SK-N-SH (cell line): ENCODE data around the gene KBTBD13. TPM values are rescaled to one million over a fixed set of nuclear protein-coding genes. Genes with fewer than 3 reads are reported as not detected.
A peak's percentile ranks its signal among the peaks of the same experiment; 100 is the strongest.

ENCODE experiments used
- CTCF ChIA-PET: fragments of 300-600, 350-600 bp; formaldehyde crosslinking; extraction: SDS; loops from one replicate; lab custom pipeline; 2021; lab: Yijun Ruan, JAX
- POLR2A ChIA-PET: fragments of 350-600 bp; sonication (Branson Sonifier 250); formaldehyde crosslinking; extraction: SDS; loops from one replicate; lab custom pipeline; 2020; ENCODE audit warnings: antibody characterized with exemption, inconsistent platforms; lab: Yijun Ruan, JAX
- DNase-seq: peaks from one replicate; pipeline ENCODE4 v3.0.0; 2012
- H2AFZ ChIP-seq: fragments of 200-600 bp; sonication (generic); 2 replicates; pipeline ENCODE4 v1.8.1; 2016; ENCODE audit warnings: antibody characterized with exemption, mild to moderate bottlenecking, low read depth
- H3F3A ChIP-seq: fragments of 200-600 bp; sonication (generic); replicated peaks from 2 replicates; pipeline ENCODE3; 2016; ENCODE audit warnings: antibody characterized with exemption, mild to moderate bottlenecking; ENCODE audit not compliant: insufficient read depth
- H3K27ac ChIP-seq, 2 experiments: fragments of 200-500 bp in 1 of 2; fragments of 200-600 bp in 1 of 2; sonication (Bioruptor generic) in 1 of 2; sonication (generic), shearing (Covaris generic) in 1 of 2; 2 replicates each; pipeline versions ENCODE4 v1.5.1 to v1.6.1; 2014 to 2016; ENCODE audit warnings: low read depth in 2 of 2, inconsistent platforms in 1 of 2, low read length in 1 of 2, mild to moderate bottlenecking in 1 of 2, mixed read lengths in 1 of 2
- H3K27me3 ChIP-seq: fragments of 200-600 bp; sonication (generic), shearing (Covaris generic); 2 replicates; pipeline ENCODE4 v1.6.1; 2016; ENCODE audit warnings: mixed run types; ENCODE audit not compliant: insufficient read depth
- H3K36me3 ChIP-seq, 2 experiments: fragments of 200-500 bp in 1 of 2; fragments of 200-600 bp in 1 of 2; sonication (Bioruptor generic) in 1 of 2; sonication (generic) in 1 of 2; replicated peaks in 1 of 2; 2 replicates each; pipeline versions ENCODE3 to v1.5.1; 2014 to 2016; ENCODE audit warnings: low read length in 1 of 2, mild to moderate bottlenecking in 1 of 2; ENCODE audit not compliant: insufficient read depth in 2 of 2, control insufficient read depth in 1 of 2
- H3K4me1 ChIP-seq, 2 experiments: fragments of 200-500 bp in 1 of 2; fragments of 200-600 bp in 1 of 2; sonication (Bioruptor generic) in 1 of 2; sonication (generic), shearing (Covaris generic) in 1 of 2; 2 replicates each; pipeline versions ENCODE4 v1.5.1 to v1.6.1; 2014 to 2016; ENCODE audit warnings: low read depth in 1 of 2, low read length in 1 of 2, mixed run types in 1 of 2; ENCODE audit not compliant: insufficient read depth in 2 of 2, control insufficient read depth in 1 of 2
- H3K4me2 ChIP-seq: fragments of 200-600 bp; sonication (generic), shearing (Covaris generic); 2 replicates; pipeline ENCODE4 v1.6.1; 2017; ENCODE audit warnings: mixed run types
- H3K4me3 ChIP-seq, 2 experiments: fragments of 200-500 bp in 1 of 2; fragments of 200-600 bp in 1 of 2; sonication (Bioruptor generic) in 1 of 2; sonication (generic), shearing (Covaris generic) in 1 of 2; 2 replicates each; pipeline versions ENCODE4 v1.5.1 to v1.8.1; 2014 to 2016; ENCODE audit warnings: low read depth in 2 of 2, inconsistent platforms in 1 of 2, low read length in 1 of 2, mild to moderate bottlenecking in 1 of 2, mixed read lengths in 1 of 2, moderate library complexity in 1 of 2
- H3K79me2 ChIP-seq: fragments of 200-600 bp; sonication (generic); 2 replicates; pipeline ENCODE4 v1.8.1; 2017; ENCODE audit warnings: mild to moderate bottlenecking; ENCODE audit not compliant: insufficient read depth
- H3K9ac ChIP-seq: fragments of 200-600 bp; sonication (generic); 2 replicates; pipeline ENCODE4 v1.6.1; 2017; ENCODE audit warnings: mixed run types
- H3K9me2 ChIP-seq: fragments of 200-600 bp; sonication (generic); 2 replicates; pipeline ENCODE4 v1.6.1; 2017; ENCODE audit warnings: mixed run types
- H3K9me3 ChIP-seq: fragments of 200-600 bp; sonication (generic); 2 replicates; pipeline ENCODE4 v1.6.1; 2017; ENCODE audit warnings: mixed run types, mild to moderate bottlenecking, moderate library complexity
- H4K20me1 ChIP-seq: fragments of 200-600 bp; sonication (generic); 2 replicates; pipeline ENCODE4 v1.6.1; 2017; ENCODE audit warnings: mild to moderate bottlenecking, mixed run types; ENCODE audit not compliant: insufficient read depth
- FOSL2 ChIP-seq: IDR thresholded peaks from 2 replicates; pipeline ENCODE4 v1.4.0; 2012; ENCODE audit warnings: low read depth, mild to moderate bottlenecking, moderate library complexity, borderline replicate concordance
- FOXM1 ChIP-seq: IDR thresholded peaks from 2 replicates; pipeline ENCODE4 v1.4.0; 2012; ENCODE audit warnings: low read depth, mild to moderate bottlenecking
- GATA2 ChIP-seq: sonication (generic); formaldehyde crosslinking; IDR thresholded peaks from 2 replicates; pipeline ENCODE4 v1.5.0; 2020; ENCODE audit warnings: mild to moderate bottlenecking, missing genetic modification reagents
- MEF2A ChIP-seq: IDR thresholded peaks from 2 replicates; pipeline ENCODE4 v1.4.0; 2012; ENCODE audit warnings: low read depth, borderline replicate concordance
- MXI1 ChIP-seq: IDR thresholded peaks from 2 replicates; pipeline ENCODE4 v1.6.1; 2012; ENCODE audit warnings: mild to moderate bottlenecking, low read depth, low read length, improper control_type of control experiment
- NFIC ChIP-seq: IDR thresholded peaks from 2 replicates; pipeline ENCODE4 v1.4.0; 2012; ENCODE audit warnings: borderline replicate concordance
- RAD21 ChIP-seq: IDR thresholded peaks from 2 replicates; pipeline ENCODE4 v1.6.1; 2012; ENCODE audit warnings: mild to moderate bottlenecking, low read length
- SIN3A ChIP-seq: IDR thresholded peaks from 2 replicates; pipeline ENCODE4 v1.6.1; 2012; ENCODE audit warnings: low read depth, mild to moderate bottlenecking, low read length, moderate library complexity, borderline replicate concordance
- SMC3 ChIP-seq: IDR thresholded peaks from 2 replicates; pipeline ENCODE4 v1.6.1; 2012; ENCODE audit warnings: low read depth, low read length, improper control_type of control experiment
- TCF12 ChIP-seq: IDR thresholded peaks from 2 replicates; pipeline ENCODE4 v1.4.0; 2012
- YY1 ChIP-seq: IDR thresholded peaks from 2 replicates; pipeline ENCODE4 v1.4.0; 2012; ENCODE audit warnings: low read depth, mild to moderate bottlenecking
- WGBS: methylation state at CpG from one replicate; pipeline ENCODE4 v1.1.6; 2017; ENCODE audit warnings: low lambda C conversion rate; 5-methylcytosine and 5-hydroxymethylcytosine counted together
- polyA plus RNA-seq, 3 experiments: library from polyadenylated mRNA; depleted of rRNA; stranded (reverse); fragments of >200 nt; gene quantifications; 2 replicates each; pipeline ENCODE4 v1.2.3, GENCODE V29; 2012
- TF ChIP-seq, protein P1 (sequence below): IDR thresholded peaks from 2 replicates; pipeline ENCODE4 v1.4.0; 2012; ENCODE audit warnings: low read depth
- TF ChIP-seq, protein P2 (sequence below): fragments of 200-600 bp; sonication (generic); IDR thresholded peaks from 2 replicates; pipeline ENCODE4 v1.6.1; 2017; ENCODE audit warnings: antibody characterized with exemption, mild to moderate bottlenecking, moderate library complexity
- TF ChIP-seq, protein P3 (sequence below): IDR thresholded peaks from 2 replicates; pipeline ENCODE4 v1.4.0; 2012; ENCODE audit warnings: low read depth, borderline replicate concordance
- TF ChIP-seq, protein P4 (sequence below): IDR thresholded peaks from 2 replicates; pipeline ENCODE4; 2012
- TF ChIP-seq, protein P5 (sequence below): fragments of 150-350 bp; IDR thresholded peaks from 2 replicates; pipeline ENCODE4 v1.6.1; 2016; ENCODE audit warnings: mild to moderate bottlenecking, low read depth, low read length

KBTBD13 gene
- polyA plus RNA-seq, 1 of the 3 experiments (the other 2 are of a cell fraction): not detected

DNA sequence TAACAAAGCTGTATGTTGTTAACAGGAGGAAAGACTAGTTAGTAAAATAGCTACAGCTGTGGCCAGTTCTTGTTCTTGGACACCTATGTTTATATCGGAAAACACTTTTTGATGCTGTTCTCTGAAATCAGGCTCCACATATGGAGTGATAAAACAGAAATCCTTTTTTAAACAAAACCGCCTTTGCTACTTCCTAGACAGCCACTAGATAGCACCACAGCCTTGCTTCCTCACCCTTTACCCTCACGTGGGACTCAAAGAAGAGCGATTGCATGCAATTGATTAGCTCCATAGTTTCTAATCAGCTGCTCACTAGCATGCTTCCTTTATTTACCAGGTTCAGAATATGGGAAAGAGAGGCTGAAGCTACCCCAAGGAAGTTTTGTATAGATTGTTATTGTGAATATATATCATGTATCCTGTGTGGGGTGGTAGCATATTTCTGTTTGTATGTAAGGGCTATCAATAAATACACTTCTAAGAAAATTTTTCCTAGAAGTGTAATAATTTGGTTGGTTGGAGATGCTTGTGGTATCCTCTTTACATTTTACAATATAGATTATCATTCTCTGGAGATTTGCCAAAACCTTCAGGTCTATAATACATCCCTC lies 42.8 kb upstream of the KBTBD13 start:
- no peaks in the 10 kb centered on the region for H3K27me3 ChIP-seq
- H3K36me3 ChIP-seq: no peaks in the 10 kb centered on the region
- ChIA-PET CTCF (interaction anchor here (0.6 to 2.7 kb wide), 28 partner anchors 9 to 345 kb away, joined by 3 to 21 read pairs (median 5); partner anchors contain the start of genes CLPX, KBTBD13 and SLC51B), POLR2A (no interaction called here)
- no peaks in the 10 kb centered on the region for H4K20me1 ChIP-seq
- H3K4me1 ChIP-seq: peaks cover 0 to 1% of the 10 kb centered on the region in 2 experiments; a peak in 1 of 4 replicates
- no peaks in the 10 kb centered on the region for H3K9me2 ChIP-seq
- WGBS: 36% methylated on average over 4 of the region's 4 CpGs
- H3K79me2 ChIP-seq: peaks cover 7% of the 10 kb centered on the region
- DNase-seq: peak; percentile 47
- peak overlapping the region; percentile 61; the same call in 1 of the 2 replicates for H2AFZ ChIP-seq
- peak overlapping the region in 1 of 2 experiments; percentile 1; a peak in 1 of 4 replicates for H3K4me3 ChIP-seq
- TF ChIP-seq RAD21 (peak; percentile 82), GATA2 (no peak), SMC3 (peak; percentile 60), MXI1 (0 out of 2 replicates have a peak, but pooled peaks have one; percentile 38), TCF12 (no peak)
- TF ChIP-seq, protein P1, sequence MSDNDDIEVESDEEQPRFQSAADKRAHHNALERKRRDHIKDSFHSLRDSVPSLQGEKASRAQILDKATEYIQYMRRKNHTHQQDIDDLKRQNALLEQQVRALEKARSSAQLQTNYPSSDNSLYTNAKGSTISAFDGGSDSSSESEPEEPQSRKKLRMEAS: no peak
- TF ChIP-seq, protein P2, sequence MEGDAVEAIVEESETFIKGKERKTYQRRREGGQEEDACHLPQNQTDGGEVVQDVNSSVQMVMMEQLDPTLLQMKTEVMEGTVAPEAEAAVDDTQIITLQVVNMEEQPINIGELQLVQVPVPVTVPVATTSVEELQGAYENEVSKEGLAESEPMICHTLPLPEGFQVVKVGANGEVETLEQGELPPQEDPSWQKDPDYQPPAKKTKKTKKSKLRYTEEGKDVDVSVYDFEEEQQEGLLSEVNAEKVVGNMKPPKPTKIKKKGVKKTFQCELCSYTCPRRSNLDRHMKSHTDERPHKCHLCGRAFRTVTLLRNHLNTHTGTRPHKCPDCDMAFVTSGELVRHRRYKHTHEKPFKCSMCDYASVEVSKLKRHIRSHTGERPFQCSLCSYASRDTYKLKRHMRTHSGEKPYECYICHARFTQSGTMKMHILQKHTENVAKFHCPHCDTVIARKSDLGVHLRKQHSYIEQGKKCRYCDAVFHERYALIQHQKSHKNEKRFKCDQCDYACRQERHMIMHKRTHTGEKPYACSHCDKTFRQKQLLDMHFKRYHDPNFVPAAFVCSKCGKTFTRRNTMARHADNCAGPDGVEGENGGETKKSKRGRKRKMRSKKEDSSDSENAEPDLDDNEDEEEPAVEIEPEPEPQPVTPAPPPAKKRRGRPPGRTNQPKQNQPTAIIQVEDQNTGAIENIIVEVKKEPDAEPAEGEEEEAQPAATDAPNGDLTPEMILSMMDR: peak; percentile 59
- TF ChIP-seq, protein P3, sequence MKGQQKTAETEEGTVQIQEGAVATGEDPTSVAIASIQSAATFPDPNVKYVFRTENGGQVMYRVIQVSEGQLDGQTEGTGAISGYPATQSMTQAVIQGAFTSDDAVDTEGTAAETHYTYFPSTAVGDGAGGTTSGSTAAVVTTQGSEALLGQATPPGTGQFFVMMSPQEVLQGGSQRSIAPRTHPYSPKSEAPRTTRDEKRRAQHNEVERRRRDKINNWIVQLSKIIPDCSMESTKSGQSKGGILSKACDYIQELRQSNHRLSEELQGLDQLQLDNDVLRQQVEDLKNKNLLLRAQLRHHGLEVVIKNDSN: peak; percentile 60; the same call in 1 of the 2 replicates
- H3K9ac ChIP-seq: no peak overlapping the region
- no peak overlapping the region for H3K27ac ChIP-seq
- no peaks in the 10 kb centered on the region for H3F3A ChIP-seq
- no peaks in the 10 kb centered on the region for H3K9me3 ChIP-seq
- no peak overlapping the region for H3K4me2 ChIP-seq

DNA sequence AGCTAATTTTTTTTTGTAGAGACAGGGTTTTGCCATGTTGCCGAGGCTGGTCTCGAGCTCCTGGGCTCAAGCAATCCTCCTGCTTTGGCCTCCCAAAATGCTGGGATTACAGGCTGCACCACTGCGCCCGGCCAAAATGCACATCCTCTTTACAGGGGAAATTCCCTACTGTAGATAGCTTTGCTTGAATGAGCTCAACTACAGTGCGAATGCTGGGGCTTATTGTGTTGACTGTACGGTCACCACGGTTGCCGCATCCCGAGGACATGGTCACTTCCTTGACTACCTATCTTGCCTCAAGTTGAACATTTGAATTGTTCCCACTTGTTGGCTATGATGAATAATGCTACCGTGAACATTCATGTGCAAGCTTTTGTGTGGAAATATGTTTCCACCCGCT lies 41.8 kb upstream of the KBTBD13 start:
- WGBS: 96% methylated on average over 11 of the region's 11 CpGs
- H3F3A ChIP-seq: no peaks in the 10 kb centered on the region
- no peak overlapping the region for H3K4me3 ChIP-seq
- H3K27ac ChIP-seq: no peak overlapping the region
- H2AFZ ChIP-seq: no peak overlapping the region
- H3K27me3 ChIP-seq: no peaks in the 10 kb centered on the region
- H4K20me1 ChIP-seq: no peaks in the 10 kb centered on the region
- no peaks in the 10 kb centered on the region for H3K9me2 ChIP-seq
- H3K4me2 ChIP-seq: no peak overlapping the region
- H3K9me3 ChIP-seq: no peaks in the 10 kb centered on the region
- H3K36me3 ChIP-seq: no peaks in the 10 kb centered on the region
- TF ChIP-seq, protein P2: no peak
- TF ChIP-seq, protein P4, sequence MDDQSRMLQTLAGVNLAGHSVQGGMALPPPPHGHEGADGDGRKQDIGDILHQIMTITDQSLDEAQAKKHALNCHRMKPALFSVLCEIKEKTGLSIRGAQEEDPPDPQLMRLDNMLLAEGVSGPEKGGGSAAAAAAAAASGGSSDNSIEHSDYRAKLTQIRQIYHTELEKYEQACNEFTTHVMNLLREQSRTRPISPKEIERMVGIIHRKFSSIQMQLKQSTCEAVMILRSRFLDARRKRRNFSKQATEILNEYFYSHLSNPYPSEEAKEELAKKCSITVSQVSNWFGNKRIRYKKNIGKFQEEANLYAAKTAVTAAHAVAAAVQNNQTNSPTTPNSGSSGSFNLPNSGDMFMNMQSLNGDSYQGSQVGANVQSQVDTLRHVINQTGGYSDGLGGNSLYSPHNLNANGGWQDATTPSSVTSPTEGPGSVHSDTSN: no peak
- TF ChIP-seq YY1 (no peak), FOXM1 (no peak), MEF2A (no peak), FOSL2 (no peak), NFIC (no peak), SIN3A (no peak)
- TF ChIP-seq, protein P5, sequence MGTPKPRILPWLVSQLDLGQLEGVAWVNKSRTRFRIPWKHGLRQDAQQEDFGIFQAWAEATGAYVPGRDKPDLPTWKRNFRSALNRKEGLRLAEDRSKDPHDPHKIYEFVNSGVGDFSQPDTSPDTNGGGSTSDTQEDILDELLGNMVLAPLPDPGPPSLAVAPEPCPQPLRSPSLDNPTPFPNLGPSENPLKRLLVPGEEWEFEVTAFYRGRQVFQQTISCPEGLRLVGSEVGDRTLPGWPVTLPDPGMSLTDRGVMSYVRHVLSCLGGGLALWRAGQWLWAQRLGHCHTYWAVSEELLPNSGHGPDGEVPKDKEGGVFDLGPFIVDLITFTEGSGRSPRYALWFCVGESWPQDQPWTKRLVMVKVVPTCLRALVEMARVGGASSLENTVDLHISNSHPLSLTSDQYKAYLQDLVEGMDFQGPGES: no peak
- H3K79me2 ChIP-seq: no peaks in the 10 kb centered on the region
- CTCF ChIA-PET: interaction anchor here (1.0 to 2.7 kb wide), 10 partner anchors 9 to 236 kb away, joined by 4 to 21 read pairs (median 10); partner anchors contain the start of genes KBTBD13 and SLC51B
- H3K4me1 ChIP-seq: no peaks in the 10 kb centered on the region; a peak in 1 of 4 replicates
- POLR2A ChIA-PET: no interaction called here
- H3K9ac ChIP-seq: no peak overlapping the region
- no peak for DNase-seq
